K562 (cell line): ENCODE results near the gene CYP2C18. TPM values are rescaled to one million over a fixed set of nuclear protein-coding genes. Genes with fewer than 3 reads are reported as not detected.

Source experiments
- ATAC-seq: fragments of 200-7000 bp; cut with Tn5 transposase; 3 replicates; pipeline ENCODE4 v1.9.1; 2020; ENCODE audit warnings: moderate library complexity
- BruUV-seq: library from RNA; stranded (reverse); fragments of 400-500 nt; replicated peaks from 2 replicates; lab custom pipeline; 2021; lab: Mats Ljungman, UMichigan
- CTCF ChIA-PET: fragments of 300-600 bp; formaldehyde crosslinking; extraction: SDS; loops from one replicate; lab custom pipeline; 2021; ENCODE audit warnings: low intra/inter-chr PET ratio; lab: Yijun Ruan, JAX
- POLR2A ChIA-PET: fragments of 300-600, 350-650 bp; sonication (Branson Sonifier 250); formaldehyde crosslinking; extraction: SDS; loops from one replicate; lab custom pipeline; 2021; ENCODE audit warnings: antibody characterized with exemption, inconsistent platforms; lab: Yijun Ruan, JAX
- DNase-seq, 4 experiments: peaks; one replicate each; pipeline versions ENCODE4 v3.0.0 to v3.0.0-alpha.2; 2011 to 2018; ENCODE audit warnings: low spot score in 3 of 4, mixed read lengths in 3 of 4; ENCODE audit errors: extremely low read depth in 1 of 4
- FAIRE-seq: peaks from 2 replicates; lab custom pipeline; 2011; peaks lifted over from hg19 to GRCh38; lab: Jason Lieb, UNC
- H2AFZ ChIP-seq: 2 replicates; pipeline ENCODE4 v1.6.0; 2011; ENCODE audit warnings: low read depth, low read length, control low read depth, inconsistent platforms
- H3K27ac ChIP-seq: fragments of 200-600 bp; 3 replicates; pipeline ENCODE4 v1.8.0; 2011; ENCODE audit warnings: low read depth, mild to moderate bottlenecking, control low read depth, inconsistent platforms, low read length, moderate library complexity, mixed read lengths; ENCODE audit errors: extremely low read depth
- H3K27me3 ChIP-seq, 2 experiments: fragments of 300-600 bp in 1 of 2; 2 replicates in 1 of 2; 3 replicates in 1 of 2; pipeline versions ENCODE4 v1.6.0 to v1.8.0; 2011; ENCODE audit warnings: inconsistent platforms in 2 of 2, low read length in 2 of 2, mild to moderate bottlenecking in 1 of 2, mixed read lengths in 1 of 2, moderate library complexity in 1 of 2; ENCODE audit not compliant: control insufficient read depth in 2 of 2, insufficient read depth in 2 of 2
- H3K36me3 ChIP-seq: fragments of 300-600 bp; 3 replicates; pipeline ENCODE4 v1.8.0; 2011; ENCODE audit warnings: mild to moderate bottlenecking, low read length, inconsistent platforms; ENCODE audit not compliant: control insufficient read depth, insufficient read depth
- H3K4me1 ChIP-seq, 2 experiments: fragments of 200-600 bp in 1 of 2; replicated peaks in 1 of 2; 2 replicates in 1 of 2; 3 replicates in 1 of 2; pipeline versions ENCODE4 v1.5.1 to v1.8.0; 2011; ENCODE audit warnings: inconsistent platforms in 2 of 2, low read length in 2 of 2, mild to moderate bottlenecking in 1 of 2, mixed read lengths in 1 of 2, moderate library complexity in 1 of 2; ENCODE audit not compliant: control insufficient read depth in 2 of 2, insufficient read depth in 2 of 2
- H3K4me2 ChIP-seq: 2 replicates; pipeline ENCODE4 v1.6.1; 2011; ENCODE audit warnings: low read length, control low read depth, inconsistent platforms, mixed read lengths; ENCODE audit not compliant: insufficient read depth
- H3K4me3 ChIP-seq: fragments of 200-600 bp; sonication (generic), shearing (Covaris generic); 2 replicates; pipeline ENCODE4 v1.5.1; 2016; ENCODE audit warnings: control low read depth, inconsistent platforms
- H3K79me2 ChIP-seq: fragments of 200-600 bp; 3 replicates; pipeline ENCODE4 v1.8.0; 2011; ENCODE audit warnings: low read length, inconsistent platforms; ENCODE audit not compliant: control insufficient read depth, insufficient read depth
- H3K9ac ChIP-seq, 2 experiments: 2 replicates each; pipeline versions ENCODE4 v1.6.0 to v1.6.1; 2011; ENCODE audit warnings: low read depth in 2 of 2, low read length in 2 of 2, control low read depth in 1 of 2, inconsistent platforms in 1 of 2, mild to moderate bottlenecking in 1 of 2, mixed read lengths in 1 of 2; ENCODE audit not compliant: insufficient read depth in 1 of 2
- H3K9me1 ChIP-seq: one replicate; pipeline ENCODE4 v1.6.0; 2011; ENCODE audit warnings: inconsistent platforms, mild to moderate bottlenecking, low read length, moderate library complexity; ENCODE audit not compliant: control insufficient read depth, insufficient read depth
- H3K9me3 ChIP-seq: replicated peaks from 2 replicates; pipeline ENCODE4 v1.5.1; 2011; ENCODE audit warnings: low read depth, low read length, inconsistent platforms; ENCODE audit not compliant: control insufficient read depth, insufficient read depth
- H4K20me1 ChIP-seq: replicated peaks from 2 replicates; pipeline ENCODE4 v1.6.1; 2011; ENCODE audit warnings: low read length, inconsistent platforms, mixed read lengths; ENCODE audit not compliant: control insufficient read depth, insufficient read depth
- HNRNPK ChIP-seq: fragments of 200-400 bp; formaldehyde crosslinking; IDR thresholded peaks from one replicate; pipeline ENCODE4 v1.6.1; 2018; ENCODE audit warnings: mild to moderate bottlenecking, low read depth, low read length; ENCODE audit not compliant: poor library complexity, severe bottlenecking
- NCOA1 ChIP-seq: fragments of 450-650 bp; IDR thresholded peaks from 2 replicates; pipeline ENCODE4 v1.6.1; 2016; ENCODE audit warnings: low read depth
- PTBP1 ChIP-seq: fragments of 200-400 bp; formaldehyde crosslinking; IDR thresholded peaks from 2 replicates; pipeline ENCODE4 v1.6.1; 2017; ENCODE audit warnings: low read depth, low read length
- SREBF1 ChIP-seq: fragments of 150-350 bp; IDR thresholded peaks from 2 replicates; pipeline ENCODE4 v1.6.1; 2014; ENCODE audit warnings: antibody characterized with exemption, low read depth, low read length, borderline replicate concordance
- ZFP36 ChIP-seq: fragments of 150-350 bp; IDR thresholded peaks from 2 replicates; pipeline ENCODE4 v1.6.1; 2018; ENCODE audit warnings: low read length, low read depth; ENCODE audit not compliant: partially characterized antibody
- ZNF174 ChIP-seq: fragments of 250-450 bp; sonication (Bioruptor Pico); IDR thresholded peaks from 2 replicates; pipeline ENCODE4 v1.4.0; 2020; ENCODE audit warnings: mild to moderate bottlenecking
- WGBS: fragments of 100-300 bp; shearing (Covaris generic); methylation state at CpG from one replicate; pipeline ENCODE4 v1.1.6; 2016; ENCODE audit warnings: low coverage, mixed read lengths; ENCODE audit not compliant: insufficient coverage; ENCODE audit errors: missing lambda C conversion rate; 5-methylcytosine and 5-hydroxymethylcytosine counted together
- in situ Hi-C: fragments of 300-500 bp; cut with MboI; formaldehyde crosslinking; loops from 4 replicates; pipeline ENCODE4 v1.15.0; 2018; ENCODE audit warnings: inconsistent platforms, mixed read lengths
- intact Hi-C: fragments of 100-400 bp; cut with micrococcal nuclease; formaldehyde crosslinking; loops from 2 replicates; pipeline ENCODE4 v1.14.2; 2022
- polyA plus RNA-seq, 8 experiments: library from polyadenylated mRNA; depleted of rRNA in 4 of 8; stranded (reverse) in 5 of 8; unstranded in 3 of 8; fragments of >200 nt; fragmentation: Nextera tagmentation in 2 of 8; fragmentation: Illumina TruSeq in 1 of 8; extraction: Ambion mirVana in 2 of 8; extraction: Trizol in 1 of 8; gene quantifications; 2 replicates each; pipeline versions ENCODE4 v1.2.1 to v1.2.3, GENCODE V29; 2011 to 2014; ENCODE audit warnings: inconsistent platforms in 1 of 8, missing spikeins in 1 of 8
- total RNA-seq, 7 experiments: library from RNA; depleted of rRNA in 6 of 7; stranded (reverse); fragments of >200 nt in 6 of 7; fragmentation: Illumina TruSeq in 2 of 7; extraction: Trizol in 2 of 7; gene quantifications; 2 replicates each; pipeline versions ENCODE4 v1.2.1 to v1.2.3, GENCODE V29; 2011 to 2021; ENCODE audit warnings: low replicate concordance in 1 of 7
- TF ChIP-seq, protein P1 (sequence below): IDR thresholded peaks from 3 replicates; pipeline ENCODE4 v1.6.1; 2011; ENCODE audit warnings: borderline replicate concordance, mild to moderate bottlenecking, moderate library complexity; ENCODE audit not compliant: insufficient read length; ENCODE audit errors: extremely low read depth
- TF ChIP-seq, protein P2 (sequence below): fragments of 450-650 bp; IDR thresholded peaks from 2 replicates; pipeline ENCODE4 v1.6.1; 2017; ENCODE audit warnings: mild to moderate bottlenecking, moderate library complexity

CYP2C18 gene
- total and polyA plus RNA-seq, 9 of the 15 experiments (the other 6 are each of a cell fraction or from before 2014, with no cell fraction given) = not detected

DNA sequence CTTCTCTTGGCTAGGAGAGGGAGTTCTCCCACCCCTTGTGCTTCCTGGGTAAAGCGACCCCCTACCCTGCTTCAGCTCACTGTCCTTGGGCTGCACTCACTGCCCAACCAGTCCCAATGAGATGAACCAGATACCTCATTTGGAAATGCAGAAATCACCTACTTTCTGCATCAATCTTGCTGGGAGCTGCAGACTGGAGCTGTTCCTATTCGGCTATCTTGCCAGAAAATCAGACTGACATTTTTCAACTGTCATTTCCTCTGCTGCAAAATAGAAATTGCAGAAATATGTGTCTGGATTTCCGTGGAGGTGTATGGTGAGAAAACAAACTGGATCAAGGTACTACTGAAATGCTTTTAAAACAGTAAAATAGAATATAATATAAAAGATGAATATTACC lies 43.0 kb upstream of the CYP2C18 start:
- ChIA-PET CTCF (no interaction called here), POLR2A (no interaction called here)
- H3K9ac ChIP-seq = no peak overlapping the region
- no peak overlapping the region for H2AFZ ChIP-seq
- no peaks in the 10 kb centered on the region for H4K20me1 ChIP-seq
- ATAC-seq (no peak), FAIRE-seq (no peak), DNase-seq (no peak)
- no peaks in the 10 kb centered on the region for H3K36me3 ChIP-seq
- H3K27me3 ChIP-seq = no peaks in the 10 kb centered on the region
- no TSS peak for BruUV-seq
- H3K79me2 ChIP-seq = no peaks in the 10 kb centered on the region
- 2% methylated on average over 3 of the region's 3 CpGs for WGBS
- no peak overlapping the region for H3K4me3 ChIP-seq
- intact Hi-C loops = no loop called here
- no peak overlapping the region for H3K4me2 ChIP-seq
- in situ Hi-C loops = no loop called here
- no peaks in the 10 kb centered on the region for H3K9me1 ChIP-seq
- H3K9me3 ChIP-seq = no peaks in the 10 kb centered on the region
- H3K4me1 ChIP-seq = no peaks in the 10 kb centered on the region
- TF ChIP-seq NCOA1 (no peak), SREBF1 (no peak), PTBP1 (no peak), HNRNPK (no peak), ZNF174 (CRISPR knock-in tag) (no peak), ZFP36 (no peak)
- TF ChIP-seq, protein P1, sequence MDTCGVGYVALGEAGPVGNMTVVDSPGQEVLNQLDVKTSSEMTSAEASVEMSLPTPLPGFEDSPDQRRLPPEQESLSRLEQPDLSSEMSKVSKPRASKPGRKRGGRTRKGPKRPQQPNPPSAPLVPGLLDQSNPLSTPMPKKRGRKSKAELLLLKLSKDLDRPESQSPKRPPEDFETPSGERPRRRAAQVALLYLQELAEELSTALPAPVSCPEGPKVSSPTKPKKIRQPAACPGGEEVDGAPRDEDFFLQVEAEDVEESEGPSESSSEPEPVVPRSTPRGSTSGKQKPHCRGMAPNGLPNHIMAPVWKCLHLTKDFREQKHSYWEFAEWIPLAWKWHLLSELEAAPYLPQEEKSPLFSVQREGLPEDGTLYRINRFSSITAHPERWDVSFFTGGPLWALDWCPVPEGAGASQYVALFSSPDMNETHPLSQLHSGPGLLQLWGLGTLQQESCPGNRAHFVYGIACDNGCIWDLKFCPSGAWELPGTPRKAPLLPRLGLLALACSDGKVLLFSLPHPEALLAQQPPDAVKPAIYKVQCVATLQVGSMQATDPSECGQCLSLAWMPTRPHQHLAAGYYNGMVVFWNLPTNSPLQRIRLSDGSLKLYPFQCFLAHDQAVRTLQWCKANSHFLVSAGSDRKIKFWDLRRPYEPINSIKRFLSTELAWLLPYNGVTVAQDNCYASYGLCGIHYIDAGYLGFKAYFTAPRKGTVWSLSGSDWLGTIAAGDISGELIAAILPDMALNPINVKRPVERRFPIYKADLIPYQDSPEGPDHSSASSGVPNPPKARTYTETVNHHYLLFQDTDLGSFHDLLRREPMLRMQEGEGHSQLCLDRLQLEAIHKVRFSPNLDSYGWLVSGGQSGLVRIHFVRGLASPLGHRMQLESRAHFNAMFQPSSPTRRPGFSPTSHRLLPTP = no peak
- TF ChIP-seq, protein P2, sequence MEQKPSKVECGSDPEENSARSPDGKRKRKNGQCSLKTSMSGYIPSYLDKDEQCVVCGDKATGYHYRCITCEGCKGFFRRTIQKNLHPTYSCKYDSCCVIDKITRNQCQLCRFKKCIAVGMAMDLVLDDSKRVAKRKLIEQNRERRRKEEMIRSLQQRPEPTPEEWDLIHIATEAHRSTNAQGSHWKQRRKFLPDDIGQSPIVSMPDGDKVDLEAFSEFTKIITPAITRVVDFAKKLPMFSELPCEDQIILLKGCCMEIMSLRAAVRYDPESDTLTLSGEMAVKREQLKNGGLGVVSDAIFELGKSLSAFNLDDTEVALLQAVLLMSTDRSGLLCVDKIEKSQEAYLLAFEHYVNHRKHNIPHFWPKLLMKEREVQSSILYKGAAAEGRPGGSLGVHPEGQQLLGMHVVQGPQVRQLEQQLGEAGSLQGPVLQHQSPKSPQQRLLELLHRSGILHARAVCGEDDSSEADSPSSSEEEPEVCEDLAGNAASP = no peak
- H3K27ac ChIP-seq = no peak overlapping the region
